Esophagus squamous epithelium (tissue), 5 donors: ENCODE data around the gene DOP1A. TPM values are rescaled to one million over a fixed set of nuclear protein-coding genes. Genes with fewer than 3 reads are reported as not detected.

Source experiments
- DNase-seq: peaks from one replicate; lab custom pipeline; 2025; lab: John Stamatoyannopoulos, UW
- H3K27ac ChIP-seq, 4 donors: fragments of 200-600 bp; sonication (generic); one replicate each; pipeline ENCODE4 v1.5.1; 2016 to 2019; ENCODE audit warnings: mild to moderate bottlenecking in 1 of 4
- H3K27me3 ChIP-seq, 4 donors: fragments of 200-600 bp; sonication (generic); 1 replicate in 3 of 4; 2 replicates in 1 of 4; pipeline versions ENCODE4 v1.5.1 to v1.6.0; 2017 to 2021; ENCODE audit warnings: antibody characterized with exemption in 1 of 4
- H3K36me3 ChIP-seq, 3 donors: fragments of 200-600 bp; sonication (generic); one replicate each; pipeline ENCODE4 v1.5.1; 2016 to 2019
- H3K4me1 ChIP-seq, 3 donors: fragments of 200-600 bp; sonication (generic); one replicate each; pipeline ENCODE4 v1.5.1; 2017 to 2019
- H3K4me3 ChIP-seq, 4 donors: fragments of 200-600 bp; sonication (generic); 1 replicate in 3 of 4; 2 replicates in 1 of 4; pipeline ENCODE4 v1.5.1; 2016 to 2019; ENCODE audit warnings: mild to moderate bottlenecking in 2 of 4, moderate library complexity in 1 of 4
- H3K9me3 ChIP-seq, 3 donors: fragments of 200-600 bp; sonication (generic); one replicate each; pipeline ENCODE4 v1.5.1; 2016 to 2019
- POLR2A ChIP-seq, 4 donors: fragments of 450-650 bp; IDR thresholded peaks; one replicate each; pipeline ENCODE4 v1.6.1; 2017; ENCODE audit warnings: antibody characterized with exemption in 4 of 4, mild to moderate bottlenecking in 4 of 4, moderate library complexity in 3 of 4
- WGBS, 2 donors: methylation state at CpG; one replicate each; pipeline ENCODE4 v1.1.5; 2018; 5-methylcytosine and 5-hydroxymethylcytosine counted together
- intact Hi-C: fragments of 100-400 bp; cut with DNase I; formaldehyde crosslinking; loops from one replicate; pipeline ENCODE4 v1.15.0; 2022
- total RNA-seq, 4 donors: library from RNA; depleted of rRNA; stranded (reverse); fragments of >200 nt; gene quantifications; one replicate each; pipeline ENCODE4 v1.1.0, GENCODE V29; 2016
- TF ChIP-seq, protein P1 (sequence below), 6 experiments: fragments of 450-650 bp in 4 of 6; fragments of 200-600 bp in 2 of 6; sonication (generic) in 2 of 6; IDR thresholded peaks; one replicate each; pipeline ENCODE4 v1.5.1; 2016 to 2019; ENCODE audit warnings: antibody characterized with exemption in 6 of 6, mild to moderate bottlenecking in 4 of 6, moderate library complexity in 4 of 6
- donor health status: DM: yes; HTN: yes; CAD: no.

Gene DOP1A
- total RNA-seq, 4 donors from 2014 or later = 19.0 to 40.2 (median 22.4) TPM

DNA sequence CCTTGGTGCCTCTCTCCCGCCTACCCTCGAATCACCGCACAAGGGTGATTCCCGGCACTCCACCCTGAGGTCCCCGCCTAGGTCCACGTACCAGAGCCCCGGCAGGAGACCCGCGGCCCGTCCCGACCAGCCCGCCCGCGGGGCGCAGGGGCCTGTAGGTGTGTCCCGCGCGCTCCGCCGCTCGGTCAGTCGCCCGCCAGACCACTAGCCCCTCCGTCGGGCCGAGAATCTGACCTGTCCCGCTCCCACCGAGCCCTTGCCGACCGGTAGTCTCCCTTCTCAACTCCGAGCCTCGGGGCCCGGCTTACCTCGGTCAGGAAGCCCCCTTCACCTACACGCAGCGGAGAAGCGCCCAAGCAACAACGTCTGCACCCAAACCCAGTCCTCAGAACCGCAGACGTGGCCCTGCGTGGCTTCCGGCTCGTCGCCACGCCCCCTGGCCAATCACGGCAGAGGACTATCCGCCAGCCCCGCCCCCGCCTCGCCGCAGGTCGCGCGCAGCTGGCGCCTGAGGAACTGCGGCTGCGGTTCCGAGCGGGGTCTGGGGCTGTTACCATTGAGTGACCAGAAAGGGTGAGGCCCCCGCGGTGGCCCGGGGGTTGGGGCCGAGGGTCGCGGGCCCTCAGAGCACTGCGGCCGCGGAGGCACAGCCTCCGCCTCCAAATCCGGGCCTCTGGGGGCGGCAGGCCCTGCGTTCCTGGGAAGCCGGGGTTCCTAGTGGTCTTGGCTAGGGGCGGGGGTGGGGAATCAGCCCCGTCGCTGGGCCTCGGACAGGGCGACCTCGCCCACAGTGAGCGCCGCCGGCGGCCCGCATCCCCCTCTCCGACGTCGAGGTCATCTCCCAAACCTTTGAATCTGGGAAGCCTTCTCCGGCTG, 125.6 kb downstream of the DOP1A start, which contains the start of the genes PGM3 and RWDD2A:
Gene PGM3, minus strand, starts transcription at position 395 of the 876 bp plus-strand sequence. CDS start 2,253 bp downstream, outside the sequence.
Gene RWDD2A, plus strand, starts transcription at position 487 of the 876 bp plus-strand sequence. CDS start 1,095 bp downstream, outside the sequence.
- H3K27me3 ChIP-seq = no peaks in the 10 kb centered on the region
- WGBS, 2 donors = 0 to 1% methylated on average over 4 to 27 of the region's 88 CpGs
- H3K36me3 ChIP-seq = peaks cover 0 to 22% (median 0%) of the 10 kb centered on the region in 3 donors
- TF ChIP-seq POLR2A (IDR thresholded peaks at IDR 0.05) = peak in 3 of 4 donors; percentile 61 to 86 (median 68)
- TF ChIP-seq, protein P1, sequence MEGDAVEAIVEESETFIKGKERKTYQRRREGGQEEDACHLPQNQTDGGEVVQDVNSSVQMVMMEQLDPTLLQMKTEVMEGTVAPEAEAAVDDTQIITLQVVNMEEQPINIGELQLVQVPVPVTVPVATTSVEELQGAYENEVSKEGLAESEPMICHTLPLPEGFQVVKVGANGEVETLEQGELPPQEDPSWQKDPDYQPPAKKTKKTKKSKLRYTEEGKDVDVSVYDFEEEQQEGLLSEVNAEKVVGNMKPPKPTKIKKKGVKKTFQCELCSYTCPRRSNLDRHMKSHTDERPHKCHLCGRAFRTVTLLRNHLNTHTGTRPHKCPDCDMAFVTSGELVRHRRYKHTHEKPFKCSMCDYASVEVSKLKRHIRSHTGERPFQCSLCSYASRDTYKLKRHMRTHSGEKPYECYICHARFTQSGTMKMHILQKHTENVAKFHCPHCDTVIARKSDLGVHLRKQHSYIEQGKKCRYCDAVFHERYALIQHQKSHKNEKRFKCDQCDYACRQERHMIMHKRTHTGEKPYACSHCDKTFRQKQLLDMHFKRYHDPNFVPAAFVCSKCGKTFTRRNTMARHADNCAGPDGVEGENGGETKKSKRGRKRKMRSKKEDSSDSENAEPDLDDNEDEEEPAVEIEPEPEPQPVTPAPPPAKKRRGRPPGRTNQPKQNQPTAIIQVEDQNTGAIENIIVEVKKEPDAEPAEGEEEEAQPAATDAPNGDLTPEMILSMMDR (IDR thresholded peaks at IDR 0.05) = no peak
- H3K27ac ChIP-seq = peak within 1 kb of the TSS; percentile 81 to 91 (median 86)
- peaks cover 3 to 31% (median 13%) of the 10 kb centered on the region in 3 donors for H3K4me1 ChIP-seq
- H3K9me3 ChIP-seq = no peaks in the 10 kb centered on the region
- intact Hi-C loops = loop anchor here (10.0 kb wide), 1 partner anchor 128 kb away; the partner anchor contains the start of genes DOP1A and UBE3D
- DNase-seq = peak; percentile 39
- peak within 1 kb of the TSS; percentile 88 to 96 (median 92) for H3K4me3 ChIP-seq

DNA sequence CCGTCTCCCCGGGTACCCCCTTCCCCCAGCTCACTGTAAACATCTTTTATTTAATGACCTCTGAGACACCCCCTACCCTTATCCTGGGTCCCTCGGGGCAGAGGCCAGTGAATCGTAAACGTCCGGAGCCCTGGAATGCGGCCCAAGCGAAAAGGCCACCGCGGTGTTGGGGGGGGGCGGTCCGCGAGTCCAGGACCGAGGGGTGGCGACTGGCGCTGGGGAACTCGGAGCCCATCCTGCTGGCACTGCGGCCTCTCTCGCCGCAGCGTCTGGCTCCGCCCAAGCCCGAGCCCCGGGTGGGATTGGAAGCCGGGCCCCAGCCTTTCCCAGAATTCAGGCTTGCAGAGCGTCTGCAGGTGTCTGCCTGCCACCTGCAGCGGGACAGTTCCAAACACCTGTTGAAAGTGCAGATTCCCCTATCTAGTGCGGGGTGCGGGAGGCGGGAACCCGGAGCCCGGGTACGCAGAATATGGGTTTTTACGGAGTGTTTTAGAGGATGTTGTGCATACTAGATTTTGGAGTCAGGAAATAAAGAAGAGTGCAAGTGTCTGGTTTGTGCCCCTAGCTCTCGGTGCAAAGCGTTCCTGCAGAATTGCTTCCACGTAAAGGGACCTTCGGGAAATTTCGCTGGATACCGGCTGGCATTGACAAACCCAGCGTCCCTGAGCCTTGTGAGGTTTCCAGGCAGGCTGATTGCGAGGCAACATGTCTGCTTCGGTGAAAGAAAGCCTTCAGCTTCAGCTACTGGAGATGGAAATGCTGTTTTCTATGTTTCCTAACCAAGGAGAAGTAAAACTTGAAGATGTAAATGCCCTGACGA, 126.5 kb downstream of the DOP1A start:
- DNase-seq = no peak
- 6 to 13% methylated on average over 11 to 43 of the region's 44 CpGs for WGBS, 2 donors
- TF ChIP-seq, protein P1 (IDR thresholded peaks at IDR 0.05) = no peak
- peak in 1 of 4 donors; percentile 11 for TF ChIP-seq POLR2A (IDR thresholded peaks at IDR 0.05)
- H3K4me1 ChIP-seq = peaks cover 3 to 31% (median 13%) of the 10 kb centered on the region in 3 donors
- H3K9me3 ChIP-seq = no peaks in the 10 kb centered on the region
- intact Hi-C loops = loop anchor here (10.0 kb wide), 1 partner anchor 129 kb away; the partner anchor contains the start of genes DOP1A and UBE3D
- peak overlapping the region; percentile 81 to 91 (median 86) for H3K27ac ChIP-seq
- H3K27me3 ChIP-seq = no peaks in the 10 kb centered on the region
- peaks cover 0 to 14% (median 0%) of the 10 kb centered on the region in 3 donors for H3K36me3 ChIP-seq
- peak overlapping the region; percentile 88 to 96 (median 92) for H3K4me3 ChIP-seq

DNA sequence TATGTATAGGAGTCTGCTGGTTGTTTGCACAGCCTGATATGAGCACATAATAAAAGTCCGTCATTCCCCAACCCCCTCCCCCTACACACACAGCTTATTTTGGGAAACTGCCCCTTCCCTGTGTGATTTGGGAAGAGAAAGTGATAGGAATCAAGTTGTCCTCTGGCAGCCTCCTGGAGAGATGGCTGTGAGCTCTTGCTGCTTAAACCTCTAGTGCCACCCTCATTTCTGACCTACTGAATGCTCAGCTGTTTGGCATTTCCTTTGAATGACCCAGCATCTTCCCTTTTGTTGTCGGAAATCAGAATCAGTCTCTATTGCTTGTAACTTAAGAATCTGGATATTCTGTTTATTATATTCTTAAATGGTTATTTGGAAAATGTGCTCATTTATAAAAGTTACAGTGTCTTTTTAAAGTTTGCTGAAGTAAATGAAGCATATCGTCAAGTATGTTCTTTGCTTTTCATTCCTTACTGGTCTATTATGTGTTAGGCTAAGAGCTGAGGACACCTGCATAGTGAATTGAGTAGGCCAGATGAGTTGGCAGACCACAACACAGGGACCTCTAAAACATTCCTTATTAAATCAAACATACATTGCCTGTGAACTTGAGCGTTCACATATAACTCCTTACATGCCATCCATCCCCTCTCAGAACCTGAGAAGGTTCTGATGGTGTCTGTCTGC, 131.2 kb downstream of the DOP1A start:
- H3K27ac ChIP-seq = no peak overlapping the region
- H3K4me1 ChIP-seq = peaks cover 0 to 13% (median 3%) of the 10 kb centered on the region in 3 donors
- no peaks in the 10 kb centered on the region for H3K9me3 ChIP-seq
- WGBS, 2 donors = 77 to 79% methylated on average over 4 of the region's 4 CpGs
- H3K27me3 ChIP-seq = no peaks in the 10 kb centered on the region
- intact Hi-C loops = loop anchor here (10.0 kb wide), 1 partner anchor 134 kb away; the partner anchor contains the start of genes DOP1A and UBE3D
- H3K4me3 ChIP-seq = no peak overlapping the region
- TF ChIP-seq, protein P1 (IDR thresholded peaks at IDR 0.05) = no peak
- TF ChIP-seq POLR2A (IDR thresholded peaks at IDR 0.05) = no peak
- H3K36me3 ChIP-seq = peaks cover 0 to 5% (median 0%) of the 10 kb centered on the region in 3 donors
- DNase-seq = no peak

- 68 to 82% methylated on average over 5 of the region's 5 CpGs for WGBS, 2 donors
- H3K4me1 ChIP-seq = peaks cover 0 to 6% (median 0%) of the 10 kb centered on the region in 3 donors
- no peaks in the 10 kb centered on the region for H3K9me3 ChIP-seq
- no peaks in the 10 kb centered on the region for H3K27me3 ChIP-seq
- no peak overlapping the region for H3K4me3 ChIP-seq
- intact Hi-C loops = loop anchor here (10.0 kb wide), 1 partner anchor 135 kb away; the partner anchor contains the start of genes DOP1A and UBE3D
- TF ChIP-seq, protein P1 (IDR thresholded peaks at IDR 0.05) = no peak
- no peak for TF ChIP-seq POLR2A (IDR thresholded peaks at IDR 0.05)
- peaks cover 0 to 5% (median 0%) of the 10 kb centered on the region in 3 donors for H3K36me3 ChIP-seq
- no peak for DNase-seq
- H3K27ac ChIP-seq = no peak overlapping the region
These were observed 131.8 kb downstream of the DOP1A start for GRCh38 chr6:83199173-83199862.
